SU-DHL-6 (cell line): ENCODE measurements around the gene BCAS3.

Experiments used
- H2AFZ ChIP-seq: fragments of 200-600 bp; sonication (generic); 2 replicates; pipeline ENCODE4 v1.6.1; 2014; ENCODE audit warnings: low read depth, mild to moderate bottlenecking, moderate library complexity, mixed read lengths, antibody characterized with exemption, low read length; ENCODE audit not compliant: severe bottlenecking
- H3F3A ChIP-seq: fragments of 200-600 bp; shearing (Covaris generic); 2 replicates; pipeline ENCODE4 v1.6.0; 2016; ENCODE audit warnings: antibody characterized with exemption, mild to moderate bottlenecking; ENCODE audit not compliant: insufficient read depth
- H3K27ac ChIP-seq: fragments of 200-600 bp; sonication (generic); 2 replicates; pipeline ENCODE4 v1.5.1; 2016; ENCODE audit warnings: low read depth, mild to moderate bottlenecking, low read length, moderate library complexity, mixed read lengths
- H3K27me3 ChIP-seq: fragments of 200-600 bp; sonication (generic), shearing (Covaris generic); 2 replicates; pipeline ENCODE4 v1.6.0; 2014; ENCODE audit warnings: mild to moderate bottlenecking, low read length
- H3K36me3 ChIP-seq: fragments of 200-600 bp; sonication (generic); 2 replicates; pipeline ENCODE4 v1.6.1; 2014; ENCODE audit warnings: mild to moderate bottlenecking, low read length, mixed read lengths
- H3K4me2 ChIP-seq: fragments of 300-600, 200-600 bp; shearing (Covaris generic), sonication (generic); 2 replicates; pipeline ENCODE4 v1.6.0; 2014; ENCODE audit warnings: low read length, low read depth, mild to moderate bottlenecking; ENCODE audit not compliant: poor library complexity, severe bottlenecking
- H3K4me3 ChIP-seq: fragments of 200-600 bp; sonication (generic); 2 replicates; pipeline ENCODE4 v1.5.1; 2014; ENCODE audit warnings: antibody characterized with exemption, low read length, mild to moderate bottlenecking, mixed read lengths; ENCODE audit not compliant: insufficient read depth, poor library complexity, severe bottlenecking
- H3K79me2 ChIP-seq: fragments of 200-600 bp; sonication (generic); 2 replicates; pipeline ENCODE4 v1.6.1; 2014; ENCODE audit warnings: mild to moderate bottlenecking, low read length, moderate library complexity; ENCODE audit not compliant: insufficient read depth
- H3K9ac ChIP-seq: fragments of 200-600 bp; sonication (generic); 2 replicates; pipeline ENCODE4 v1.7.0; 2014; ENCODE audit warnings: mild to moderate bottlenecking, low read length
- H3K9me2 ChIP-seq: fragments of 200-600 bp; sonication (generic); replicated peaks from 2 replicates; pipeline ENCODE4 v1.6.1; 2014; ENCODE audit warnings: low read length; ENCODE audit not compliant: insufficient read depth
- H3K9me3 ChIP-seq: fragments of 200-600 bp; sonication (generic); 2 replicates; pipeline ENCODE4 v1.6.1; 2014; ENCODE audit warnings: low read length, mixed read lengths; ENCODE audit not compliant: insufficient read depth
- H4K20me1 ChIP-seq: fragments of 200-600 bp; sonication (generic); 2 replicates; pipeline ENCODE4 v1.6.1; 2014; ENCODE audit warnings: low read depth, mild to moderate bottlenecking, antibody characterized with exemption, low read length, moderate library complexity, mixed read lengths
- CTCF ChIP-seq: fragments of 200-600 bp; sonication (generic); IDR thresholded peaks from one replicate; pipeline ENCODE4 v1.5.1; 2017; ENCODE audit warnings: antibody characterized with exemption, mild to moderate bottlenecking, low read length, moderate library complexity; ENCODE audit not compliant: insufficient read depth, poor library complexity, severe bottlenecking
- EZH2phosphoT487 ChIP-seq: fragments of 200-600 bp; sonication (generic), shearing (Covaris generic); conservative IDR thresholded peaks from 2 replicates; pipeline ENCODE4 v1.6.1; 2018; ENCODE audit warnings: mild to moderate bottlenecking, antibody characterized with exemption, low read length, moderate library complexity, mixed read lengths

Gene BCAS3

GRCh38 chr17:60712675-60713074 is 35.0 kb downstream of the BCAS3 start:
- no peak overlapping the region for H2AFZ ChIP-seq
- TF ChIP-seq CTCF = no peak
- no peak for TF ChIP-seq EZH2phosphoT487
- H3K4me3 ChIP-seq = no peak overlapping the region
- H4K20me1 ChIP-seq = no peaks in the 10 kb centered on the region
- no peak overlapping the region for H3K27ac ChIP-seq
- no peaks in the 10 kb centered on the region for H3F3A ChIP-seq
- no peaks in the 10 kb centered on the region for H3K36me3 ChIP-seq
- no peaks in the 10 kb centered on the region for H3K9me3 ChIP-seq
- no peaks in the 10 kb centered on the region for H3K79me2 ChIP-seq
- H3K27me3 ChIP-seq = no peaks in the 10 kb centered on the region
- no peak overlapping the region for H3K9ac ChIP-seq
- H3K9me2 ChIP-seq = no peaks in the 10 kb centered on the region
- no peak overlapping the region for H3K4me2 ChIP-seq

DNA sequence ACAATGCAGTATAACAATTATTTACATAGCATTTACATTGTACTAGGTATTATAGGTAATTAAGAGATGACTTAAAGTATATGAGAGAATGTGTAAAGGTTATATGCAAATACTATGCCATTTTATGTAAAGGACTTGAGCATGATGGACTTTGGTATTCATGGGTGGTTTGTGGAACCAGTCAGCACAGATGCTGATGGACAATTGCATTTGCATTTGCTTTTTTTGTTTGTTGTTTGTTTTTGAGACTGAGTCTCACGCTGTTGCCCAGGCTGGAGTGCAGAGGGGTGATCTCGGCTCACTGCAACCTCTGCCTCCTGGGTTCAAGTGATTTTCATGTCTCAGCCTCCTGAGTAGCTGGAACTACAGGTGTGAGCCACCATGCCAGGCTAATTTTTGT is 36.0 kb downstream of the BCAS3 start:
- Histone ChIP-seq H2AFZ (no peak overlapping the region), H3K27ac (no peak overlapping the region), H3K36me3 (no peaks in the 10 kb centered on the region), H3K4me3 (no peak overlapping the region), H3K79me2 (no peaks in the 10 kb centered on the region), H3K4me2 (no peak overlapping the region), H3F3A (no peaks in the 10 kb centered on the region), H3K9ac (no peak overlapping the region), H3K9me3 (no peaks in the 10 kb centered on the region), H3K27me3 (no peaks in the 10 kb centered on the region), H4K20me1 (no peaks in the 10 kb centered on the region), H3K9me2 (no peaks in the 10 kb centered on the region)
- TF ChIP-seq EZH2phosphoT487 (no peak), CTCF (no peak)

DNA sequence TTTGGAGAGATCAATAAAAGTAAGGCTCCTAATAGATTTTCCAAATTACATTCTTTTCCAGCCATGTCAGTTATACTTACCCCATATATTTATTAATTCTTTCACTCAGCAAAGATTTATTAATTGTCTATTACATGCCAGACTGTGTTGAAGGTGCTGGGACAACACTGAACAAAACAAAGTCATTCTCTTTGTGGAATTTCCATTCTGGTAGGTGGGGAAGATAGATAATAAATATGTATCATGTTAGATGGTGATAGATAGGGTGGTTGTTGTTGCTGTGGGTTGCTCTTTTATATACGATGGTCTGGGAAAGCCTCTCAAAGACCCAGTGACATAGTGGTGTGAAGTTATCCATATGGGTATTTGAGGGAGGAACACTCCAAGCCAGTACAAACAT is 39.1 kb downstream of the BCAS3 start:
- no peaks in the 10 kb centered on the region for H3K79me2 ChIP-seq

More for the DNA sequence above, 39.1 kb downstream of the BCAS3 start:
- no peaks in the 10 kb centered on the region for H3K36me3 ChIP-seq
- no peak overlapping the region for H3K4me3 ChIP-seq
- no peak overlapping the region for H2AFZ ChIP-seq
- no peaks in the 10 kb centered on the region for H4K20me1 ChIP-seq
- no peak overlapping the region for H3K9ac ChIP-seq
- no peaks in the 10 kb centered on the region for H3F3A ChIP-seq
- TF ChIP-seq EZH2phosphoT487 (no peak), CTCF (no peak)
- H3K27ac ChIP-seq = no peak overlapping the region
- no peaks in the 10 kb centered on the region for H3K9me2 ChIP-seq
- H3K9me3 ChIP-seq = no peaks in the 10 kb centered on the region
- no peak overlapping the region for H3K4me2 ChIP-seq
- H3K27me3 ChIP-seq = no peaks in the 10 kb centered on the region
